Superior temporal gyrus (tissue), 1 donor: ENCODE data around the gene SLC66A3.

ENCODE experiments used
- DNase-seq: peaks from one replicate; pipeline ENCODE4 v3.0.0-alpha.2; 2016; ENCODE audit errors: extremely low spot score

Gene SLC66A3

GRCh38 chr2:11213975-11214374 is 58.7 kb downstream of the SLC66A3 start:
- no peak for DNase-seq

DNA sequence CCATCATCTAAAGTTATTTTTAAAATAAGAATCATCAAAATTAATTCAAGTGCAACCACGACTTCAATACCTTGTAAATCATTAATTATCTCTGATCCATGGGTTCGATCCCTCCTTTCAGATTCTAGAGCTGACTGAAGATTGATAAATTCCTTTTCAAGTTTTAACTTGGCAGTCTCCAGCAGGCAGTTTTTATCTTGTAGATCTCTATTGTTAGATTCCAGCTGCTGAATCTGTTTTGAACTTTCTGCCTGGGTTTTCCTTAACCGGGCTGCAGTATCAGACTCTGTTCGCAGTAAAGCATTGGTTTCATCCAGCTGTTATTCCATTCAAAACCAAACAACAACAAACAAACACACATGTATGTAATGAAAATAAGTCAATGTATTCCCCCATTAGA is 59.5 kb downstream of the SLC66A3 start:
- DNase-seq, result no peak

GRCh38 chr2:11215407-11215806 is 60.1 kb downstream of the SLC66A3 start:
- DNase-seq, result no peak

- DNase-seq, result no peak
Observed at GRCh38 chr2:11220445-11220844, 65.2 kb downstream of the SLC66A3 start.

- DNase-seq, result no peak
Observed at GRCh38 chr2:11222845-11223244, 67.6 kb downstream of the SLC66A3 start.

DNA sequence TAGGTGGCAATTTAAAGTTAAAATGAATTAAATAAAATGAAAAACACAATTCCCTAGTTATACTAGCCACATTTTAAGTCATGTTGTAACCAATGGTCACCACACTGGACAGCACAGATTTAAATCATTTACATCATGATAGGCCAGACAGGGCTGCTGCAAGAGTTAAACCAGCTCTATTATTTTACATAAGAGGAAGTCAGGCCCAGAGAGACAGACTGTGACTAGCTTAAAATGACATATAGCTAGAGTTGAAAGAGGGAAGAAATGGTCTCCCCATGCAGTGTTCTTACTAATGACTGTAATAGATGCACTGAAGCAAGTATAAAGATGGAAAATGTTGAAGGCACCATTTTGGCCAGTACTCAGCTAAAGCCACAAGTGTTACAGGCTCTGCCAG is 69.6 kb downstream of the SLC66A3 start:
- no peak for DNase-seq

DNA sequence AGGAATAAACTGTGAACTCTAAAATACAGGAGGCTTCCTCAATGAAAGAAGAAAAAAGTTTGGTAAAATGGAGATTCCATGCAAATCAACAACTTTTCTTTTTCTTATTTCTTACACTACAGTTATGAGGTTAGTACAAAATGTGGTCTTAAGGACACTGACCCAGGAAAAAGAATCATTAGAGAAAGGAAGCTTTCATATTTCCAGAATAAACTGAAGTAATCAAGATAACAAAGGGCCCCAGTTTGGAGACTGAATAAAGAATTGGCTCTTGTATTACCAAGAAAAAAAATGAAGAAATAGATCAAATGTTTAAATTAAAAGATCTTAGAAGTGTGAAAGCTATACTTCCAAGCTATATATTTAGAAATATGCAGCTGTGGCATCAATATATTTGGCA is 72.3 kb downstream of the SLC66A3 start:
- no peak for DNase-seq
